ELF-1 (cell line): ENCODE data around the gene COL5A2.

Experiments used
- DNase-seq: peaks from one replicate; pipeline ENCODE4 v3.0.0-alpha.2; 2016; ENCODE audit warnings: low read depth, low spot score

Gene COL5A2

GRCh38 chr2:189049709-189050164 lies 129.8 kb downstream of the COL5A2 start:
- no peak for DNase-seq

- DNase-seq, result no peak
Observed at GRCh38 chr2:189048189-189048588, 131.4 kb downstream of the COL5A2 start.

- DNase-seq, result no peak
Observed at GRCh38 chr2:189047171-189047888, 132.2 kb downstream of the COL5A2 start.

- no peak for DNase-seq
Observed at GRCh38 chr2:189046320-189046719, 133.2 kb downstream of the COL5A2 start.

- no peak for DNase-seq
Observed at GRCh38 chr2:189045836-189046235, 133.7 kb downstream of the COL5A2 start.

DNA sequence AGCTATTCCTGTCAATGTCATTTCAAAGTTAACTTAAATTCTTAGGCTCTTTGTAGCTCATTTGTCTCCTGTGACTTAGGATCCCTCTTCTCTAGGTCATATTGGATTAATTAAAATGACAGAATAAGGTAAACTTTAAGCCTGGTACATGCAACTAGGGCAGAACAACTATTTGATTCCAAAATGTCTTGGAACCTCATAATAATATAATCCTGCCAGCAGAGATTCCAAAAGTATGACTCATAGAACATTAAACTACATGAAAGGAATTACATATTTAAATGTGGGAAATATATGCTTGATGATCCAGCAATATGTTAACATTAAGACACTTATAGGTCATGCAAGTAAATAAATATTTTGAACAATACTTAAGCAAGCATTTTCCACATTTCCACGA lies 142.0 kb downstream of the COL5A2 start:
- no peak for DNase-seq

DNA sequence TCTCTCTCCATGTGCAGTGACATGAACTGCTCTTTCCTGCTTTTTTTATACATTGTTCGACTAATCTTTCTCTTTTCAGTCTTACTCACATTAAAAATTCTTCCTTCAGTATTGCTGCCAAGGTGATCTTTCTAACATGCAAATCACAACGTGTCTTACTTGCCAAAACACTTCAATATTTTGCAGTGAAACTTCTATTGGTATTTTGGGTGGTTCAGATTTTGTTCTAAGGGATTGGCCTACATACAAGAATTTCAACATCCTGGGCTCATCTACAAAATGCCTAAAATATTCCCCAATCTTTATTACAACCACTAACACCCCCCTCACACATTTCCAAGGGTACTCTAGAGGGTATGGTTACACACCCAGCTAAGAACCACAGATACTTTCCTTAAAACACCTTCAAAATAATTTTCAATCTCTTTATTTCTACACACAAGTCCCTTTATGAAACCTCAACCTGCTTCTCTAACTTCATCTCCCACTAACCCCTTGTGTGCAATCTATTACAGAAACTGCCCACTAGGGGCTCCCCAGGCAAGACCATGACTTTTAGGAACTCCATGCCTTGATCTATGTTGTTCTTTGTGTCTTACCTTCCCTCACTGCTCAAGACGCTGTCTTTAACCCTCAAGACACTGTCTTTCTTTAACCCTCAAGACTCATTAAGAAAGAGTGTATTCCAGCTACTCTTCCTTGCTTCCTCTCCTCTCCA lies 154.5 kb downstream of the COL5A2 start:
- no peak for DNase-seq

GRCh38 chr2:189022492-189022891 lies 157.1 kb downstream of the COL5A2 start:
- DNase-seq, result no peak

DNA sequence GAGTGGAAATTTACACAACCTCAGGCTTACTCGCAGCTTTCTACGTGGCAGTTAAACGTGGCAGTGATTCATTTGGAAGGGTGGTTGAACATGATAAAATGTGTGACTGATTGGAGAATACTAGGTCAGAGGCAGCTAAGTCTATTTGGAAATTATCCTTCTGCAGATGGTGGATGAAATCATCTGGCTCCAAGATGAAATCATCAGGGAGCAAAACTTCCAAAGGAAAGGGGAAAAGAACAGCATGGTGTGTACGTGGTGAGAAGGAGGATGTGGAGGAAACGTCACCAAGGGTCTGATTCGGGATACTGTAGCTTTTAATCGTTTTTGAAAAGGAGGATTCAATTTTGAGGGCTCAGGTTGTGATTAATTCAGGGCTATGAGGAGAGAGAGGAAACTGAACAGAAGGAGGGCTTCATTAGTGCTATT lies 157.5 kb downstream of the COL5A2 start:
- no peak for DNase-seq

DNA sequence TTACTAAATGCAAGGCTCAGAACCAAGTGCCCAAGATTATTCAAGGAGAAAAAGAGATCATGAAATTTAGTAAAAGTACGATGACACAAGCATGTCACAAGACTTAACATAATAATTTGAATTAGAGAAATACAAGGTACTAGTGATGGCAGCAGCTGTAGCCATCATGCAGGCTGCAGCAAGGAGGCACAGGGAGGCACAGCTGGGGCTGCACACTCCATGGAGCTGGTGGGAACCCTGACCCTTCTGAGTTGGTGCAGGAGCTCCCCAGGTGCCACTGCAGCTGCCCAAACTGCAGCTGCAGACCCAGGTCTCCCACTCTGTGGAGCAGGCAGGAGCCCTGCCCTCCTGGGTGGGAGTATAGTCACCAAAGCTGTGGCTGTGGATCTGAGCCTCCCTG lies 159.4 kb downstream of the COL5A2 start:
- no peak for DNase-seq

- DNase-seq, result no peak
Observed at GRCh38 chr2:189018631-189019030, 160.9 kb downstream of the COL5A2 start.

DNA sequence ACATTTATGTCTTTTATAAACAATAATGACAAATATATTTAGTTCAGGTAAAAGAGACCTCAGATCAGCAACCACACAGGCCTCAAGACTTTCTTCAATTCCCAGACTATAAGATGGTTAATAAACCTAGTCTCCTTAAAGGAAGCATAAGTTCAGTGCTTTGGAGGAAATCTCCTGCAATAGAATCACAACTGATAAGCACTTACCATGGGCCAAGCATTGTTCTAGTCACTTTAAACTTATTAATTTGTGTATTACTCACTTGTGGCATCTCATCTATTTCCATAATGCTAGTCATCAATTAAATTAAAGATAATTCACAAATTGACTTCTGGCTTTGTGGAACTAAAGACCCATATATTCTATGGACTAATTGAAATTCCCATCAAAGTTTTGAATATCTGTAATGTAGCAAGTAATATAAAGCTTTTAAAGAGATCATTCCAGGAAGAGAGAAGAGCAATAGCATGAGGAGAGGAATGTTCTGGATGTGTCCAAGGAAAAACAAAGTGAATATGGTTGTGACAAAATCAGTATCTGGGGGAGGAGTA lies 163.2 kb downstream of the COL5A2 start:
- no peak for DNase-seq

DNA sequence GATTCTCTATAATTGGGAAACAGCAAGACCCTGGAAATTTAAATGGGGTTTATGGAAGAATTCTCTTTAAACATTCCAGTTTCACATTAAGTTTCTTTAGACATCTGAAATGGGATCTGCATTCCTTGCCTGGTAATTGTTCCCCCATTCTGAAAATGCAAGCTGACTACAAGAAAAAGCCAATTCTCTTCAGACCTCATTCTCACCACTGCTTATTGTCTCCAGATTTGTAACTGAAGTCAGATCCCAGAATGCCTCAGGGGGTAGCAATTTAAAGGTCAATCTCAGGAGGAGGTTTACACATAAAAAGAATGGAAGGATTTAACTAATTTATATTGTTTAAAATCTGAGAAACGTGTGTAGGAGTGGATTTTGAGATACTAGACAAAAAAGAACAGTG lies 164.2 kb downstream of the COL5A2 start:
- no peak for DNase-seq

DNA sequence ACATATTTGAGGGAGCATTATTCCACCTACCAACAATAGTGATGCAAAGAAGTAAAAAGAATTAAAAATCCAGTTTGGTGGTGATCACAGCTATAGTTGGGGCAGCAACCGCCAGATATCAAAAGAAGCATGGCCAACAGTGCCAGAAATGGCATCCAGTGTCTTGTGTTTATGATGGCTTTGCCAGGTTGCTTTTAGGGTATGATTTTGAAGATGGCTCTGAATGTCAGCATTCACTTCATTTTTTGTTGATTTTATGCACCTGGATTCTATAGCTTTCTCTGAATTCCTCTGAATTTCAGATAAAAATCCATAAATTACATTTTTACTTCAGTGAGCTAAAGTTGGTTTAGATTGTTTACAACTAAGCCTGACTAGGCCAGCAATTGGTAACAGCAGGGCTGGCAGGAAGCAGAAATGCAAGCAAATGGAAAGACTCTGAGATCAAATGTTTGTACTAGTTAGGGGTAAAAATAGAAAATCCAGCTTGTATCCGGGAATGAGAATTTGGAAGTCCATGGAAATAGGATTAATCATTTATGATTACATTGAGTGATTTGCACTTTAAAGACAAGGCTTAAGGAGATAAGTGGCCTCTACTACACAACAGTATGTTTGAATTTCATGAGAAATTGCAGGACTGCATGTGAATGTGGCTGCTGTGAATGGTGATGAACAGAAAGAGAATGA lies 165.0 kb downstream of the COL5A2 start:
- DNase-seq, result no peak

DNA sequence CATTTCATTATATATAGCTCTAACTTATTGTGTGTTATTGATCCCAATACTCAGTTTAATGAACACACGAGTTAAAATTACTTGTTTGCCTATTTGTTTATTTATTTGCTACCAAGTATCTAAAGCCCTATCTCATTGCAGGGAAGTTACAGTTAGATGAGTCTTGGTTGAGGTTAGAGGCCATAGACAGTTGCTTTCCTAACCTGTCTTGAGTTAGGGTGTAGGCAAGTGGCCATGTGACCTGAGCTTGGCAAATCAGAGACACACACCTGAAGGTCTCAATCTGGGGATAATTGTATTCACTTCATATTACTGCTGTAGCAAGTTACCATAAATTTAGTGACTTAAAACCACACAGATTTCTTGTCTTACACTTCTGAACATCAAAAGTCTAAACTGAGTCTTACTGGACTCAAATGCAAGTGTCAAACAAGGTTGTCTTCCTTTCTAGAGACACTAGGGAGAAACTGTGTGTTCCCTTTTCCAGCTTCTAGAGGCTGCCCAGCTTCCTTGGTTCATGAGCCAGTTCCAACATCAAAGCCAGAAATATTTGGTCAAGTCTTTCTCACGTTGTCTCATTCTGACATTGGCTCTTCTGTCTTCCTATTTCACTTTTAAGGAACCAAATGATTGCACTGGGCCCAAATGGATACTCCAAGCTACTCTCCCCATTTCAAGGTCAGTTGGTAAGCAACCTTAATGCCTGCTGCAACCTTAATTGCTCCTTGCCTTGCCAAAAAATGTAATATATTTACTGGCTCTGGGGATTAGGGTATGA lies 165.7 kb downstream of the COL5A2 start:
- DNase-seq, result no peak

DNA sequence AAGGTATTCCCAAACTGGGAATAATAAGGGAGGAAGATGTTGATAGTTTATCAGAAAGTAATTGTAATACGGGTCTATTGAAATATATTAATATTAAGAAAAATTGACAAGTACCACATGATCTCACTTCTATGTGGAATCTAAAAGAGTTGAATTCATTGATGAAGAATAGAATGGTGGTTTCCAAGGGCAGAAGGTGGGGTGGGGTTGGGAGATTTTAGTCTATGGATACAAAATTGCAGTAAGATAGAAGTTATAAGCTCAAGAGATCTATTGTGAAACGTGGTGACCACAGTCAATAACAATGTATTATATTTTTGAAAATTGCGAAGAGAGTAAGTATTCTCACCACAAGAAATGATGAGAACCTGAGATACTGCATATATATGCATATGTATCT lies 166.5 kb downstream of the COL5A2 start:
- no peak for DNase-seq

- no peak for DNase-seq
Observed at GRCh38 chr2:189012351-189012750, 167.2 kb downstream of the COL5A2 start.

DNA sequence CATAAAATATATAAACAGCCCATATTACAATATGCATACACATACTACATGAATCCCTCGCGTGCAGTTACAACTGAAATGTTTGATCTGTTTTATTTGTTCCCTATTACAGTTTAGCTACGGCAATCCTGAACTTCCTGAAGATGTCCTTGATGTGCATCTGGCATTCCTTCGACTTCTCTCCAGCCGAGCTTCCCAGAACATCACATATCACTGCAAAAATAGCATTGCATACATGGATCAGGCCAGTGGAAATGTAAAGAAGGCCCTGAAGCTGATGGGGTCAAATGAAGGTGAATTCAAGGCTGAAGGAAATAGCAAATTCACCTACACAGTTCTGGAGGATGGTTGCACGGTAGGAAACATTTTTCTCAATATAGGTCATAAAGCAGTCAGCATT lies 169.0 kb downstream of the COL5A2 start:
- DNase-seq, result no peak

DNA sequence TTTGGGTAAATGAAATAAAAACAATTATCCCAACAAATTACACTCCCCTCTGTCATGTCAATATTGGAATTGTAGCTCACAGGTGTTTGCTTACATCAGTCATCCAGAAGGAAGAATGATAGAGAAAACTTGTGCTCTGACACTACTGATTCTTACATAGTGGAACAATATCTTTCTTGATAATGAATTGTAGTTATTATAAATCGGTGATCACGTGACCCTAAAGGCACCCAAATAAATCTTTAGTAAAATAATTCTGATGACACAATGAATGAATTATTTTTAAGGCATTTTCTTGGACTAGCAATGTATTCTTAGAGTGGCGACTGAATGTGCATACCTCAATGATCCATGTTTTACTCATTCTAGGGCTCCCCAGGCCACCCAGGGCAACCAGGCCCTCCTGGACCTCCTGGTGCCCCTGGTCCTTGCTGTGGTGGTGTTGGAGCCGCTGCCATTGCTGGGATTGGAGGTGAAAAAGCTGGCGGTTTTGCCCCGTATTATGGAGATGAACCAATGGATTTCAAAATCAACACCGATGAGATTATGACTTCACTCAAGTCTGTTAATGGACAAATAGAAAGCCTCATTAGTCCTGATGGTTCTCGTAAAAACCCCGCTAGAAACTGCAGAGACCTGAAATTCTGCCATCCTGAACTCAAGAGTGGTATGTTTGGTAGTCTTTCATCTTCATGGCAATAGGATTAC lies 170.9 kb downstream of the COL5A2 start:
- no peak for DNase-seq

DNA sequence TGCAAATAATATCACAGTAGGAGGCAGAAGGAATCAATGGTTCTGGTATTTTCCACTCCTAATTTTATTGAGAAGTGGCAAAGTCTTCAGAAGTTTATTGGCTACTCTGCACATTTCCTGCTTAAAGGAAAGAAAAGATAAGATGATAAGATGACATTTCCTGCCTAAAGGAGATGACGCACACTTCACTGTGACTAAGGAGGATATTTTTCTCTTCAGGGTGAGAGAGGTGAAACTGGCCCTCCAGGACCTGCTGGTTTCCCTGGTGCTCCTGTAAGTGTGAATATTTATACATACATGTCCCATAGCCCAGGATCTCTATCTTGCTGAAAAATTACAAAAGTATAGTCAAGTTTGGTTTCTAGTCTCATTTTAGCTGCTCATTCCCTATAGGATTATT lies 177.5 kb downstream of the COL5A2 start:
- DNase-seq, result no peak

DNA sequence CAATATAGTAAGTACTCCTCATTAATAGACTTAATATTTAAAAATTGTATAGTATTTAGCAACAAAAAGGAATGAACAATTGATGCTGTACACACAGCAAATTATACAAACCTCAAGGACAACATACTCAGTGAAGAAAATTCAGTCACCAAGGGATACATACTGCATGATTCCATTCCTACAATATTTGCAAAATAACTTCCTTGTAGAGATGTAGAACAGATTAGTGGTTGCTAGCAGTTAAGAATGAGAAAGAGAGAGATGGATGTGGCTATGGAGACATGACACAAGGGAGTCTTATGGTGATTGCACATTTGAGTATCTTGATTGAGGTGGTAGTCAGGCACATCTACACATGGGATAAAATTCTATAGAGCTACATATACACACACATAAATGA lies 179.3 kb downstream of the COL5A2 start:
- DNase-seq, result no peak
